Epithelial cell of esophagus (primary cell): ENCODE results near the gene JUND.

Source experiments
- DNase-seq: peaks from one replicate; pipeline ENCODE4 v3.0.0; 2010; ENCODE audit warnings: low read depth
- H3K4me3 ChIP-seq: 2 replicates; pipeline ENCODE4 v1.5.1; 2011; ENCODE audit warnings: mild to moderate bottlenecking, low read length, control low read depth
- TF ChIP-seq, protein P1 (sequence below): IDR thresholded peaks from 2 replicates; pipeline ENCODE4 v1.5.1; 2011; ENCODE audit warnings: low read depth, mild to moderate bottlenecking, low read length, control low read depth, inconsistent platforms; ENCODE audit not compliant: insufficient read depth; ENCODE audit errors: missing control alignments

Gene JUND

DNA sequence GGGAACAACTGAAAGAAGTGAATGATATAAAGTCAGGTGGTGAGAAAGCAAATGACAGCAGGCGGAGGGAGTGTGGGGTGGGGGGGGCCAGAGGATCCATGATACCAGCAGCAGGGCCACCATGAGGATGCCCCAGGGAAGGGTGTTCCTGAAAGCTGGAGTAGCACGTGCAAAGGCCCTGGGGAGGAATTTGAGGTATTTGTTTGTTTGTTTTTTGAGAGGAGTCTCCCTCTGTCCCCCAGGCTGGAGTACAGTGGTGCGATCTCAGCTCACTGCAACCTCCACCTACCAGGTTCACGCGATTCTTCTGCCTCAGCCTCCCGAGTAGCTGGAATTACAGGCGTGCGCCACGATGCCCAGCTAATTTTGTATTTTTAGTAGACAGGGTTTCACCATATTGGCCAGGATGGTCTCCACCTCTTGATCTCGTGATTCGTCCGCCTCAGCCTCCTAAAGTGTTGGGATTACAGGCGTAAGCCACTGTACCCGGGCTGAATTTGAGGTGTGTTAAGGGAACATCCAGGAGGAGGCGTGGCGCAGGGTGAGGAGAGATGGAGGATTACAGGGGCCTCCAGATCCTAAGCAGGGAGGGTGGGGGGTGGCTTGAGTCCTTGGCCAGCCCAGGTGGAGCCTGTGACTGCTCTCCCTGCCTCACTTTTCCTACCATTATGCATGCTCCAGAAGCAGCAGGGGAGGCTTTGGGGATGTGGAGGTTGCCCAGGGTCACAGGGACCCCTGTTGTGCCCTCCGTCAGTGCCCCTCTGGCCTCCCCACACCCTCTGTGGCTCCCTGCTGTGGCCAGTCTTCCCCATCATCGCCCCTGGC lies 12.4 kb upstream of the JUND start:
- no peak for DNase-seq
- TF ChIP-seq, protein P1, sequence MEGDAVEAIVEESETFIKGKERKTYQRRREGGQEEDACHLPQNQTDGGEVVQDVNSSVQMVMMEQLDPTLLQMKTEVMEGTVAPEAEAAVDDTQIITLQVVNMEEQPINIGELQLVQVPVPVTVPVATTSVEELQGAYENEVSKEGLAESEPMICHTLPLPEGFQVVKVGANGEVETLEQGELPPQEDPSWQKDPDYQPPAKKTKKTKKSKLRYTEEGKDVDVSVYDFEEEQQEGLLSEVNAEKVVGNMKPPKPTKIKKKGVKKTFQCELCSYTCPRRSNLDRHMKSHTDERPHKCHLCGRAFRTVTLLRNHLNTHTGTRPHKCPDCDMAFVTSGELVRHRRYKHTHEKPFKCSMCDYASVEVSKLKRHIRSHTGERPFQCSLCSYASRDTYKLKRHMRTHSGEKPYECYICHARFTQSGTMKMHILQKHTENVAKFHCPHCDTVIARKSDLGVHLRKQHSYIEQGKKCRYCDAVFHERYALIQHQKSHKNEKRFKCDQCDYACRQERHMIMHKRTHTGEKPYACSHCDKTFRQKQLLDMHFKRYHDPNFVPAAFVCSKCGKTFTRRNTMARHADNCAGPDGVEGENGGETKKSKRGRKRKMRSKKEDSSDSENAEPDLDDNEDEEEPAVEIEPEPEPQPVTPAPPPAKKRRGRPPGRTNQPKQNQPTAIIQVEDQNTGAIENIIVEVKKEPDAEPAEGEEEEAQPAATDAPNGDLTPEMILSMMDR: no peak
- no peak overlapping the region for H3K4me3 ChIP-seq

DNA sequence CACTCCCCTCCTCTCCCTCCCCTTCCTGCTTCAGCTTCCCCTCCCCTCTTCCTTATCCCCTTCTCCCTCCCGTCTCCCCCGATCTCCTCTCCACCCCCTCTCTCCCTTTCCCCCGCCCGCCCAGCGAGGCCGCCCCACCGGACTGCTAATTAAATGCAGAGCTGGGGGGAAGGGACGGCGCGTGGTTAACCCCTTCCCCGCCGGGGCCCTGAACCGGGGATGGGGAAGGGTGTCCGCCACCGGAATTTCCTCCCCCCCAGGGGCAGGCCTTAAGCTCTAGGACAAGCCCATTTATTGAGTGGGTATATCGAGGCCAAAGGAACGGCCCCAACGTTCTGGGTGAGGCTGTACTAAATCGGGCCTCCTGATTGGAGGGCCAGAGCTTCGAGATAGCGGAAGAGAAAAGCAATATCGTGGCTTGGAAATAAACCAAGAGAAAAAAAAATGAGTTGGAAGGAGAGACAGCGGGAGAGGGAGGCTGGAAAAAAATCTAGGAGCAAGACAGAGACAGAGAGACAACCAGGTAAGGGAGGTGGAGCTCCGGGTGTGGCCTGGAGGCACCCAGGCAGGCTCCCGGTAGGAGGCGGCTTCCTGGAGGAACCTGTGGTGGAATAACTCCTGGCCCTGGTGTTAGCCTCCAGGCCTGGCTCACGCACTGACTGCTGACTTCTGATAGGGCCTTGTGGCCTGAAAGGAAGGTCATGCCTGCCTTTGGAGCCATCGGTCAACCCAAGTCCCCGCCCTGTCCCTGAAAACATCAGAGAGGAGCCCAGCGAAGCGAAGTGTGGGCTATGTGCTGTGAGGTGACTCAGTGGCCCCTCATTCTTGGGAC lies 11.6 kb upstream of the JUND start:
- TF ChIP-seq, protein P1: no peak
- no peak overlapping the region for H3K4me3 ChIP-seq
- DNase-seq: no peak

DNA sequence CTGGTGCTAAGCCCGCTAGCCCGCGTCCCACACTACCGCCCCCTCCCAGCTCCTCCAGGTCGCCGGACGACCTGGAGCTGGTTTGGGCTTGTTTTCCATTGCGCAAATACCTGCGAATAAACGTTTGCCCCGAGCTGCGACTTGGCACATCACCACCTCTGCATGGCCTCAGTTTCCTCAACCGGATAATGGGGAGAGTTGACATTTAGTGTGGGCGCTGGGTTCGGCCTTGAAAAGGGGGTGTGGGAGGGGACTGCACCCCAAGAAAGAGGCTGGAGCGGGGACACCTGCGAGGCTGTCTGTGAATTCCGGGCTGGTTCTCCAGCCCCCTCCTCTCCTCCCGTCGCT lies 11.0 kb upstream of the JUND start:
- DNase-seq: peak; percentile 74
- H3K4me3 ChIP-seq: peak overlapping the region; percentile 28
- TF ChIP-seq, protein P1: no peak

DNA sequence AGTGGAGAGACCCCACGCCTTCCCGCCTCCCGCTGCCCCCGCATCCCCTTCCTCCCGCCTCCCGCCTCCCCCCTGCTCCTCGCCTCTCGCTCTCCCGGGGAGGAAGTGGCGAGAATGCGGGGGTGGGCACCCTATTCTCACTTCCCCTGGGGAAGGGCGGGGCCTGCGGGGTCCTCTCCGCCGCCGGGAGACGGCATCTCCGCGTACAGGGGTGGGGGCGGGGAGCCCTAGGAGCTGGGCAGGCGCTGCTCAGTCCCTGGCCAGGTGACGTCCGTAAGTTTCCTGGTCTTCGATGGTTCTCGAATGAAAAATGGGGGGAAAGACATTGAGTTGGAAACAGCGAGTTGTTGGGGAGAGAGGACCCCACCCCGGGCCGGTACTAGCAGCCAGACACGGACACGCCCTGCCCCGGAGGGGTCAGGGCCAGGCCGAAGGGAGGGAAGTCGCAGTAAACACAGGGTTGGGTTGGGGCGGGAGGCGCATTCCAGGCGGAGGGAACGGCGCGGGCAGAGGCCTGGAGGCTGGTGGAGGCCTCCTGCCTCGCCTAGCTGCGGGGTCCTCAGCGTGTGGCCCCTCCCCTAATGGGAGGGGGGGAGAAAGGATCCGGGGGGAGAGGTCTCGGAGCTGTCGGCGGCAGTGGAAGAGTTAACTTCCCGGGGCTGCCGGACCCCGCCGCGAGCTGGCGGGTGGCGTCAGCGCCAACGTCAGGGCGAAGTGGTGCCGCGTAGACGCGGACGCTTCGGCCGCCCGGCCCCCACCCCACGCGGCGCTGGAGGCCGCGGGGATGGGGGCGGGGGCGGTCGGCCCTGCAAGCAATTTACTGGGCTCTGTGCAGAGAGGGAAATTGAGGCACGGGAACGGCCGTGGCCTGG lies 10.4 kb upstream of the JUND start:
- peak; percentile 39 for DNase-seq
- peak overlapping the region; percentile 33 for H3K4me3 ChIP-seq
- TF ChIP-seq, protein P1: no peak

DNA sequence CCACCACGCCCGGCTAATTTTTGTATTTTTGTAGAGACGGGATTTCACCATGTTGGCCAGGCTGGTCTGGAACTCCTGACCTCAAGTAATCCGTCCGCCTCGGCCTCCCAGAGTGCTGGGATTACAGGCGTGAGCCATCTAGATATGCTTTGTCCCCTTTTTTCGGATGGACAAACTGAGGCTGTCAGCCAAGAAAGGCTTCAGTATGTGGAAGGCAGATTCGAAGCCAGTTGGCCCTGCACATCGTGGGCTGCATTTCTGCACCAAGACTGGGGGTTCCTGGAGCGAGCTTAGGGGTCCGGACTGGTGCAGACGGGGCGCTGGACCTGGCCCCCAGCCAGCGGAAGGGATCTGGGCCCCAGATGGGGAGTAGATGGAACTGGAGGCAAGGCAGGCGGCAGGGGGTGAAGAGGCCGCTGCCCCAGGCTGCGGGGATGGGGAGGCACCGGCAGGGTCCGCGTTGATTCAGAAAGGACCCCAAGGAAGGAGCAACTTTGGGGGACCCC lies 9.7 kb upstream of the JUND start:
- no peak overlapping the region for H3K4me3 ChIP-seq
- no peak for DNase-seq
- TF ChIP-seq, protein P1: no peak

DNA sequence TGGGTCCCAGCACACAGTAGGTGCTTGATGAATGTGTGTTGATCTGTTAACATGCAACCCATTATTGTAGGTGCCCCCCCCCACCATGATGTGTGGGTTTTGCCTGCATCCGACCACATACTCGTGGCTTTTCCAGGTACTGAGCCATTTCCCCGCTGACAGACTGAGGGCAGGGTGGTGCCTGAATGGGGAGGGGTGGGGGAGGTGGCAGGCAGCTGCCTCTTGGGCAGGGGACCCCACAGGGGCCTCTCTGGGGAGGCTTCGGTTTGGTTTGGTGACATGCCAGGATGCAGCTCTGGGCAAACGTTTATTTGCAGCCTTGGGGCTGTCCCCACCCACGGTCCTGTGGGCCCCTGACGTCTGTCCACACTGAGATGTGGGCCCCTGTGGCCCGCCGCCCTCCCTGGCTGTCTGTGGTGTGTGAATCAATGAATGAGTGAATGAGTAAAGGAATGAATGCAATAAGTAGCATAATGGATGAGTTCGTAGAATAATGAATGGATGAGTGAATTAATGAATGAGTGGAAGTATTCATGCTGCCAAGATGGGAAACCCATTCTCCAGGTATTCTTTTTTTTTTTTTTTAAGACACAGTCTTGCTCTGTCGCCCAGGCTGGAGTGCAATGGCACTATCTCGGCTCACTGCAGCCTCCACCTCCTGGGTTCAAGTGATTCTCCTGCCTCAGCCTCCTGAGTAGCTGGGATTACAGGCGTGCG lies 9.0 kb upstream of the JUND start:
- DNase-seq: no peak
- TF ChIP-seq, protein P1: no peak
- no peak overlapping the region for H3K4me3 ChIP-seq
